Measurements from ENCODE around the gene DNAH17. TPM values are rescaled to one million over a fixed set of nuclear protein-coding genes. Genes with fewer than 3 reads are reported as not detected.

DNAH17 gene
- polyA plus RNA-seq, 1 experiment, result not detected

GRCh38 chr17:78605429-78605828 lies 28.2 kb upstream of the DNAH17 start:
- POLR2A ChIA-PET, result no interaction called here
- TF ChIP-seq, protein P1, sequence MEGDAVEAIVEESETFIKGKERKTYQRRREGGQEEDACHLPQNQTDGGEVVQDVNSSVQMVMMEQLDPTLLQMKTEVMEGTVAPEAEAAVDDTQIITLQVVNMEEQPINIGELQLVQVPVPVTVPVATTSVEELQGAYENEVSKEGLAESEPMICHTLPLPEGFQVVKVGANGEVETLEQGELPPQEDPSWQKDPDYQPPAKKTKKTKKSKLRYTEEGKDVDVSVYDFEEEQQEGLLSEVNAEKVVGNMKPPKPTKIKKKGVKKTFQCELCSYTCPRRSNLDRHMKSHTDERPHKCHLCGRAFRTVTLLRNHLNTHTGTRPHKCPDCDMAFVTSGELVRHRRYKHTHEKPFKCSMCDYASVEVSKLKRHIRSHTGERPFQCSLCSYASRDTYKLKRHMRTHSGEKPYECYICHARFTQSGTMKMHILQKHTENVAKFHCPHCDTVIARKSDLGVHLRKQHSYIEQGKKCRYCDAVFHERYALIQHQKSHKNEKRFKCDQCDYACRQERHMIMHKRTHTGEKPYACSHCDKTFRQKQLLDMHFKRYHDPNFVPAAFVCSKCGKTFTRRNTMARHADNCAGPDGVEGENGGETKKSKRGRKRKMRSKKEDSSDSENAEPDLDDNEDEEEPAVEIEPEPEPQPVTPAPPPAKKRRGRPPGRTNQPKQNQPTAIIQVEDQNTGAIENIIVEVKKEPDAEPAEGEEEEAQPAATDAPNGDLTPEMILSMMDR (IDR thresholded peaks at IDR 0.05; ENCODE audit: insufficient read depth, low read depth, low read length), result no peak

DNA sequence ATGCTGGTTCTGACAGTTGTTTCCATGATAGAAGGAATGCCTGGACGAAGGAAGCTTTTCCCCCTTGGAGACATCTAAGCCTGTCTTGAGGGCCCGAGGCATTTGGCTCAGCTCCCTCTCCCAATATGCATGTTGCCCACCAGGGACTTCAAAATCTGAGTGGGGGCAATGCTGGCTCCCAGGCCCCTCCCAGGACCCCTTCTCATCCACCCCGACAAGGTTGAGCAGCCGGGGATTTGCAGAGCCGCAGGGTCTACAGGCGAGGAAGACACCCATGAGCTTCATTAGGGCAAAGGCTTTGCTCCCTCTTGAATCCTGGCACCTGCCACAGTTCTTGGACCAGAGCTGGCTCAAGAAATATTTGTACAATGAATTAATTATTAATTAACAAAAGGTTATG lies 25.1 kb upstream of the DNAH17 start:
- TF ChIP-seq, protein P1 (IDR thresholded peaks at IDR 0.05; ENCODE audit: insufficient read depth, low read depth, low read length), result no peak
- no peak for DNase-seq (ENCODE audit: low read depth)
- H3K36me3 ChIP-seq (ENCODE audit: control insufficient read depth, insufficient read depth, low read length), result no peaks in the 10 kb centered on the region
- ChIA-PET POLR2A (no interaction called here), CTCF (interaction anchor here (1.4 kb wide), 1 partner anchor 106 kb away, joined by 4 read pairs; no protein-coding TSS in a partner anchor)
- no peak overlapping the region for H3K4me3 ChIP-seq (ENCODE audit: low read depth, low read length)
- peaks cover 3% of the 10 kb centered on the region for H3K27me3 ChIP-seq (ENCODE audit: control insufficient read depth, insufficient read depth, low read length)

More at GRCh38 chr17:78605429-78605828, 28.2 kb upstream of the DNAH17 start:
- no peak for DNase-seq (ENCODE audit: low read depth)
- Histone ChIP-seq H3K4me3 (ENCODE audit: low read depth, low read length) (no peak overlapping the region), H3K27me3 (ENCODE audit: control insufficient read depth, insufficient read depth, low read length) (peaks cover 3% of the 10 kb centered on the region), H3K36me3 (ENCODE audit: control insufficient read depth, insufficient read depth, low read length) (no peaks in the 10 kb centered on the region)
- CTCF ChIA-PET, result interaction anchor here (0.6 to 2.5 kb wide), 4 partner anchors 24 to 408 kb away, joined by 3 to 8 read pairs (median 3); no protein-coding TSS in a partner anchor

- ChIA-PET CTCF (interaction anchor here (0.8 to 1.5 kb wide), 3 partner anchors 11 to 107 kb away, joined by 3 to 4 read pairs (median 4); no protein-coding TSS in a partner anchor), POLR2A (no interaction called here)
- no peak overlapping the region for H3K4me3 ChIP-seq (ENCODE audit: low read depth, low read length)
- no peaks in the 10 kb centered on the region for H3K36me3 ChIP-seq (ENCODE audit: control insufficient read depth, insufficient read depth, low read length)
- TF ChIP-seq, protein P1 (IDR thresholded peaks at IDR 0.05; ENCODE audit: insufficient read depth, low read depth, low read length), result no peak
- no peak for DNase-seq (ENCODE audit: low read depth)
- peaks cover 3% of the 10 kb centered on the region for H3K27me3 ChIP-seq (ENCODE audit: control insufficient read depth, insufficient read depth, low read length)
These were observed 24.5 kb upstream of the DNAH17 start for GRCh38 chr17:78601577-78602190.

DNA sequence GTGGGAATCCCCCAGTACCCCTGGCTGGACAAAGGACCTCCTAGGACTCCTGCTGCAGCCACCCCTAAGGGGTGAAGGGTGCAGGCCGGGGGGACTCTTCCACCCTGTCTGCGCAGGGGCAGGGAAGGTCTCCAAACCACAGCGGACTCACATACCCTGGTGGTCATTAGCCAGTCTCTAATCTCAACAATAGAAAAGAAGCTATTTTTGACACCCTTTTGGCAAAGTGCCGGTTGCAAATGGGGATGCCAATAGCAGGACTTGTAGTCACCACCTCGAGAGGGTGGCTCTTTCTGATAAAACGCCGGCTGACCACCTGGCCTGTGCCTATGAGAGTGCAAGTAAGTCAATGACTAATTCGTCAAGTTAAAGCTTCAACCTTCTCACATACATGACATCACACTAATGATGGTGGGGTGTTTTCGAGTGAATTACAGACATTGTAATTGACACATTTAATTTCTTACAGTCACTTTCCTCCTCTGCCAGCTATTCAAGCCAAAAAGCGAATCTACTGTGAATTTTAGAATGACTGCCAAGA lies 23.1 kb upstream of the DNAH17 start:
- ChIA-PET POLR2A (no interaction called here), CTCF (interaction anchor here (1.5 kb wide), 1 partner anchor 17 kb away, joined by 4 read pairs; no protein-coding TSS in a partner anchor)
- TF ChIP-seq, protein P1 (IDR thresholded peaks at IDR 0.05; ENCODE audit: insufficient read depth, low read depth, low read length), result no peak
- no peak for DNase-seq (ENCODE audit: low read depth)
- Histone ChIP-seq H3K4me3 (ENCODE audit: low read depth, low read length) (no peak overlapping the region), H3K27me3 (ENCODE audit: control insufficient read depth, insufficient read depth, low read length) (peaks cover 3% of the 10 kb centered on the region), H3K36me3 (ENCODE audit: control insufficient read depth, insufficient read depth, low read length) (no peaks in the 10 kb centered on the region)

- ChIA-PET CTCF (no interaction called here), POLR2A (no interaction called here)
- Histone ChIP-seq H3K36me3 (ENCODE audit: control insufficient read depth, insufficient read depth, low read length) (no peaks in the 10 kb centered on the region), H3K27me3 (ENCODE audit: control insufficient read depth, insufficient read depth, low read length) (no peaks in the 10 kb centered on the region; the same call in none of the 2 replicates), H3K4me3 (ENCODE audit: low read depth, low read length) (no peak overlapping the region)
- no peak for DNase-seq (ENCODE audit: low read depth)
- TF ChIP-seq, protein P1 (IDR thresholded peaks at IDR 0.05; ENCODE audit: insufficient read depth, low read depth, low read length), result no peak
These were observed 22.2 kb upstream of the DNAH17 start for GRCh38 chr17:78599419-78599818.
